ENCODE measurements around the gene IPPK. TPM values are rescaled to one million over a fixed set of nuclear protein-coding genes. Genes with fewer than 3 reads are reported as not detected.

Gene IPPK
- total and polyA plus RNA-seq, 2 of the 8 experiments (the other 6 are each of a cell fraction or from before 2014, with no cell fraction given), result 10.5 to 13.6 TPM

- no peaks in the 10 kb centered on the region for H3K79me2 ChIP-seq (ENCODE audit: control insufficient read depth in 1 of 2, insufficient read depth in 2 of 2, low read length in 2 of 2)
- ChIA-PET CTCF (ENCODE audit: partially characterized antibody) (interaction anchor here (1.2 to 1.7 kb wide), 4 partner anchors 8 to 81 kb away, joined by 3 to 4 read pairs (median 4); no protein-coding TSS in a partner anchor), POLR2A (ENCODE audit: partially characterized antibody) (no interaction called here)
- no peak overlapping the region for H2BK12ac ChIP-seq (ENCODE audit: low read depth, low read length)
- FAIRE-seq, result no peak
- no peak overlapping the region for H3K14ac ChIP-seq (ENCODE audit: insufficient read length)
- H3K4me3 ChIP-seq (ENCODE audit: extremely low read depth in 1 of 4, insufficient read depth in 2 of 4, low read depth in 3 of 4, low read length in 4 of 4), result no peak overlapping the region
- H2BK120ac ChIP-seq (replicated peaks; ENCODE audit: low read depth, low read length), result no peak overlapping the region
- no peak overlapping the region for H4K91ac ChIP-seq (replicated peaks; ENCODE audit: insufficient read length, low read length)
- H3K36me3 ChIP-seq (ENCODE audit: control insufficient read depth in 2 of 4, insufficient read depth in 4 of 4, low read length in 3 of 4), result peaks cover 6 to 13% (median 10%) of the 10 kb centered on the region in 4 experiments
- no peak overlapping the region for H2AK5ac ChIP-seq (ENCODE audit: low read depth, low read length)
- no peak overlapping the region for H4K5ac ChIP-seq (ENCODE audit: insufficient read length, low read depth, low read length)
- no peak overlapping the region for H3K23ac ChIP-seq (ENCODE audit: insufficient read length)
- H3K56ac ChIP-seq (replicated peaks; ENCODE audit: insufficient read length, low read depth, low read length), result no peak overlapping the region
- H3K9ac ChIP-seq (replicated peaks in 1 of 4; ENCODE audit: extremely low read depth in 1 of 4, low read depth in 3 of 4, low read length in 3 of 4), result no peak overlapping the region
- DNase-seq (ENCODE audit: low read depth in 1 of 2, low spot score in 2 of 2), result no peak
- no peak overlapping the region for H2BK15ac ChIP-seq (ENCODE audit: low read length)
- peaks cover 0 to 5% of the 10 kb centered on the region in 2 experiments for H4K20me1 ChIP-seq (replicated peaks in 1 of 2; ENCODE audit: control insufficient read depth in 1 of 2, insufficient read depth in 2 of 2, low read length in 2 of 2)
- no peaks in the 10 kb centered on the region for H3K9me3 ChIP-seq (ENCODE audit: insufficient read depth in 2 of 2, low read depth in 1 of 2, low read length in 1 of 2)
- WGBS, 2 experiments (ENCODE audit: extremely low coverage in 1 of 2, insufficient coverage in 1 of 2, insufficient read length in 1 of 2, insufficient replicate concordance in 2 of 2, low coverage in 1 of 2, low lambda C conversion rate in 2 of 2, missing lambda C conversion rate in 1 of 2), result 90% methylated on average over 3 of the region's 3 CpGs; no CpG with 5 or more reads in 1 of the 2 experiments
- no peaks in the 10 kb centered on the region for H3K27me3 ChIP-seq (replicated peaks in 1 of 4; ENCODE audit: control insufficient read depth in 3 of 4, extremely low read depth in 1 of 4, insufficient read depth in 3 of 4, low read length in 3 of 4)
- H3K18ac ChIP-seq (ENCODE audit: extremely low read depth, low read length), result no peak overlapping the region
- no peaks in the 10 kb centered on the region for H3K4me1 ChIP-seq (replicated peaks in 1 of 4; ENCODE audit: control insufficient read depth in 3 of 4, insufficient read depth in 4 of 4, low read length in 3 of 4)
- H2BK20ac ChIP-seq (ENCODE audit: low read length), result no peak overlapping the region
- no peaks in the 10 kb centered on the region for H3K23me2 ChIP-seq (ENCODE audit: low read depth, low read length)
- no peak overlapping the region for H3K4me2 ChIP-seq (ENCODE audit: insufficient read depth in 1 of 2, low read depth in 2 of 2, low read length in 2 of 2)
- H3K27ac ChIP-seq (ENCODE audit: low read depth, low read length), result no peak overlapping the region
- H3K4ac ChIP-seq (replicated peaks; ENCODE audit: insufficient read length, low read depth, low read length), result no peak overlapping the region
- H2BK5ac ChIP-seq (ENCODE audit: low read depth, low read length), result no peak overlapping the region
- no peak overlapping the region for H4K8ac ChIP-seq (ENCODE audit: extremely low read depth, insufficient read depth, low read length)
- no peaks in the 10 kb centered on the region; the same call in 1 of the 2 replicates for H3K79me1 ChIP-seq (ENCODE audit: low read depth, low read length)
- no peak overlapping the region for H2AFZ ChIP-seq (ENCODE audit: low read length)
- TF ChIP-seq EP300 (IDR thresholded peaks at IDR 0.05; ENCODE audit: borderline replicate concordance in 1 of 2, low read depth in 2 of 2, low read length in 2 of 2), result no peak
- TF ChIP-seq POLR2AphosphoS5 (IDR thresholded peaks at IDR 0.05; ENCODE audit: low read depth, low read length), result no peak
- TF ChIP-seq MAX (IDR thresholded peaks at IDR 0.05), result no peak
- TF ChIP-seq TCF12 (IDR thresholded peaks at IDR 0.05; ENCODE audit: low read depth, low read length), result no peak
- no peak for TF ChIP-seq BRCA1 (IDR thresholded peaks at IDR 0.05; ENCODE audit: low read depth, low read length)
- no peak for TF ChIP-seq POLR2A (IDR thresholded peaks at IDR 0.05; ENCODE audit: control extremely low read depth in 1 of 2, low read depth in 2 of 2, low read length in 2 of 2)
- no peak for TF ChIP-seq CEBPB (IDR thresholded peaks at IDR 0.05; ENCODE audit: low read depth, low read length)
- TF ChIP-seq RAD21 (IDR thresholded peaks at IDR 0.05 in 1 of 2, conservative IDR thresholded peaks at IDR 0.05 in 1 of 2; ENCODE audit: low read depth in 2 of 2, low read length in 2 of 2), result no peak
These were observed 40.0 kb upstream of the IPPK start for GRCh38 chr9:92709954-92710353.

Measured in H1 (cell line).